ENCODE data around the gene DNLZ.

DNLZ gene

GRCh38 chr9:136372561-136373299 lies 9.2 kb upstream of the DNLZ start:
- Mint-ChIP-seq H3K4me3 (peak overlapping the region; percentile 37 to 59), H3K9me3 (no peaks in the 10 kb centered on the region), H3K4me1 (peaks cover 9% of the 10 kb centered on the region), H3K27ac (peak overlapping the region in 1 of 2 donors; percentile 25), H3K27me3 (no peaks in the 10 kb centered on the region)
- no peak for DNase-seq
- peak; percentile 3 for ATAC-seq

- H3K4me3 Mint-ChIP-seq: no peak overlapping the region
- no peak overlapping the region for H3K27ac Mint-ChIP-seq
- H3K27me3 Mint-ChIP-seq: no peaks in the 10 kb centered on the region
These were observed 8.5 kb upstream of the DNLZ start for GRCh38 chr9:136372006-136372405.

GRCh38 chr9:136371533-136371880 lies 8.0 kb upstream of the DNLZ start:
- no peak overlapping the region for H3K4me3 Mint-ChIP-seq
- ATAC-seq: no peak
- no peak overlapping the region for H3K27ac Mint-ChIP-seq
- peaks cover 9% of the 10 kb centered on the region for H3K4me1 Mint-ChIP-seq
- no peaks in the 10 kb centered on the region for H3K9me3 Mint-ChIP-seq
- no peak for DNase-seq
- H3K27me3 Mint-ChIP-seq: no peaks in the 10 kb centered on the region

More at GRCh38 chr9:136372006-136372405, 8.5 kb upstream of the DNLZ start:
- DNase-seq (no peak), ATAC-seq (no peak)
- Mint-ChIP-seq H3K4me1 (peaks cover 9% of the 10 kb centered on the region), H3K9me3 (no peaks in the 10 kb centered on the region)

GRCh38 chr9:136370687-136371532 lies 7.4 kb upstream of the DNLZ start:
- DNase-seq (no peak), ATAC-seq (no peak)
- Mint-ChIP-seq H3K4me1 (peaks cover 9% of the 10 kb centered on the region), H3K4me3 (no peak overlapping the region), H3K9me3 (no peaks in the 10 kb centered on the region), H3K27me3 (no peaks in the 10 kb centered on the region), H3K27ac (no peak overlapping the region)

GRCh38 chr9:136370037-136370436 lies 6.5 kb upstream of the DNLZ start:
- DNase-seq (no peak), ATAC-seq (no peak)
- no peaks in the 10 kb centered on the region for H3K27me3 Mint-ChIP-seq
- H3K9me3 Mint-ChIP-seq: no peaks in the 10 kb centered on the region
- H3K4me1 Mint-ChIP-seq: peaks cover 9% of the 10 kb centered on the region
- H3K27ac Mint-ChIP-seq: no peak overlapping the region
- no peak overlapping the region for H3K4me3 Mint-ChIP-seq

- DNase-seq (no peak), ATAC-seq (no peak)
- H3K9me3 Mint-ChIP-seq: no peaks in the 10 kb centered on the region
- peaks cover 13% of the 10 kb centered on the region for H3K4me1 Mint-ChIP-seq
- H3K27me3 Mint-ChIP-seq: no peaks in the 10 kb centered on the region
- no peak overlapping the region for H3K4me3 Mint-ChIP-seq
- H3K27ac Mint-ChIP-seq: peak overlapping the region in 1 of 2 donors; percentile 71
These were observed 4.6 kb upstream of the DNLZ start for GRCh38 chr9:136368190-136368589.

- H3K9me3 Mint-ChIP-seq: no peaks in the 10 kb centered on the region
- ATAC-seq (no peak), DNase-seq (no peak)
- peaks cover 12% of the 10 kb centered on the region for H3K4me1 Mint-ChIP-seq
- peak overlapping the region in 1 of 2 donors; percentile 71 for H3K27ac Mint-ChIP-seq
- H3K4me3 Mint-ChIP-seq: no peak overlapping the region
- H3K27me3 Mint-ChIP-seq: no peaks in the 10 kb centered on the region
These were observed 4.0 kb upstream of the DNLZ start for GRCh38 chr9:136367296-136368145.

- Mint-ChIP-seq H3K4me1 (peaks cover 18% of the 10 kb centered on the region), H3K9me3 (no peaks in the 10 kb centered on the region), H3K27me3 (no peaks in the 10 kb centered on the region), H3K4me3 (no peak overlapping the region), H3K27ac (peak overlapping the region in 1 of 2 donors; percentile 42)
- no peak for ATAC-seq
- DNase-seq: no peak
These were observed 3.3 kb upstream of the DNLZ start for GRCh38 chr9:136366826-136367225.

- ATAC-seq (no peak), DNase-seq (no peak)
- Mint-ChIP-seq H3K27me3 (no peaks in the 10 kb centered on the region), H3K27ac (peak overlapping the region in 1 of 2 donors; percentile 42), H3K4me1 (peaks cover 18% of the 10 kb centered on the region), H3K9me3 (no peaks in the 10 kb centered on the region), H3K4me3 (no peak overlapping the region)
These were observed 2.3 kb upstream of the DNLZ start for GRCh38 chr9:136365775-136366222.

- ATAC-seq (no peak), DNase-seq (no peak)
- no peaks in the 10 kb centered on the region for H3K27me3 Mint-ChIP-seq
- H3K4me3 Mint-ChIP-seq: no peak overlapping the region
- H3K9me3 Mint-ChIP-seq: no peaks in the 10 kb centered on the region
- H3K27ac Mint-ChIP-seq: no peak overlapping the region
- peaks cover 18% of the 10 kb centered on the region for H3K4me1 Mint-ChIP-seq
These were observed 1.6 kb upstream of the DNLZ start for GRCh38 chr9:136364942-136365774.

- Mint-ChIP-seq H3K4me3 (peak overlapping the region in 1 of 2 donors; percentile 55), H3K27ac (no peak overlapping the region), H3K27me3 (no peaks in the 10 kb centered on the region), H3K9me3 (no peaks in the 10 kb centered on the region), H3K4me1 (peaks cover 18% of the 10 kb centered on the region)
- DNase-seq (peak in 1 of 2 donors; percentile 28), ATAC-seq (no peak)
These were observed 605 bp upstream of the DNLZ start for GRCh38 chr9:136363949-136364748.

GRCh38 chr9:136362450-136362784 lies 1.1 kb downstream of the DNLZ start:
- DNase-seq: no peak
- no peaks in the 10 kb centered on the region for H3K9me3 Mint-ChIP-seq
- no peak overlapping the region for H3K4me3 Mint-ChIP-seq
- H3K4me1 Mint-ChIP-seq: peaks cover 18% of the 10 kb centered on the region
- H3K27ac Mint-ChIP-seq: peak overlapping the region in 1 of 2 donors; percentile 89
- no peaks in the 10 kb centered on the region for H3K27me3 Mint-ChIP-seq
- ATAC-seq: no peak

- H3K9me3 Mint-ChIP-seq: no peaks in the 10 kb centered on the region
- H3K27ac Mint-ChIP-seq: no peak overlapping the region
- no peak for DNase-seq
- peaks cover 18% of the 10 kb centered on the region for H3K4me1 Mint-ChIP-seq
- H3K27me3 Mint-ChIP-seq: no peaks in the 10 kb centered on the region
- H3K4me3 Mint-ChIP-seq: no peak overlapping the region
- no peak for ATAC-seq
These were observed 1.6 kb downstream of the DNLZ start for GRCh38 chr9:136361754-136362449.
